Hematopoietic multipotent progenitor cell treated with erythropoietin and hydrocortisone succinate and interleukin-3 and kit ligand, for 17 days (in vitro differentiated cells): ENCODE measurements around the gene MCTP2.

ENCODE experiments used
- DNase-seq: peaks from one replicate; pipeline ENCODE4 v3.0.0-alpha.2; 2015; ENCODE audit warnings: low spot score

The MCTP2 gene

GRCh38 chr15:94359716-94360115 lies 128.4 kb downstream of the MCTP2 start:
- no peak for DNase-seq

GRCh38 chr15:94360251-94360685 lies 128.9 kb downstream of the MCTP2 start:
- no peak for DNase-seq

- no peak for DNase-seq
Measured at GRCh38 chr15:94362385-94363092, 131.2 kb downstream of the MCTP2 start.

GRCh38 chr15:94363382-94363781 lies 132.0 kb downstream of the MCTP2 start:
- no peak for DNase-seq

GRCh38 chr15:94366781-94367180 lies 135.4 kb downstream of the MCTP2 start:
- DNase-seq: no peak

GRCh38 chr15:94367726-94368535 lies 136.6 kb downstream of the MCTP2 start:
- DNase-seq: no peak

GRCh38 chr15:94370206-94370935 lies 139.0 kb downstream of the MCTP2 start:
- no peak for DNase-seq

- no peak for DNase-seq
Measured at GRCh38 chr15:94370936-94371285, 139.6 kb downstream of the MCTP2 start.

GRCh38 chr15:94372821-94373220 lies 141.5 kb downstream of the MCTP2 start:
- DNase-seq: no peak

GRCh38 chr15:94375997-94376396 lies 144.6 kb downstream of the MCTP2 start:
- no peak for DNase-seq

- DNase-seq: no peak
Measured at GRCh38 chr15:94379986-94380385, 148.6 kb downstream of the MCTP2 start.

- no peak for DNase-seq
Measured at GRCh38 chr15:94380798-94381197, 149.4 kb downstream of the MCTP2 start.

- no peak for DNase-seq
Measured at GRCh38 chr15:94381384-94381783, 150.0 kb downstream of the MCTP2 start.

- DNase-seq: no peak
Measured at GRCh38 chr15:94383041-94383440, 151.7 kb downstream of the MCTP2 start.

- DNase-seq: no peak
Measured at GRCh38 chr15:94383706-94384105, 152.3 kb downstream of the MCTP2 start.

GRCh38 chr15:94385441-94385840 lies 154.1 kb downstream of the MCTP2 start:
- DNase-seq: no peak

GRCh38 chr15:94386351-94386750 lies 155.0 kb downstream of the MCTP2 start:
- DNase-seq: no peak

- no peak for DNase-seq
Measured at GRCh38 chr15:94387442-94387841, 156.1 kb downstream of the MCTP2 start.

- DNase-seq: no peak
Measured at GRCh38 chr15:94387849-94388441, 156.6 kb downstream of the MCTP2 start.

GRCh38 chr15:94395640-94396039 lies 164.3 kb downstream of the MCTP2 start:
- DNase-seq: no peak

GRCh38 chr15:94397337-94397736 lies 166.0 kb downstream of the MCTP2 start:
- DNase-seq: no peak

- no peak for DNase-seq
Measured at GRCh38 chr15:94398001-94398400, 166.6 kb downstream of the MCTP2 start.
